DND-41 (cell line): ENCODE results near the gene FBXW8.

Experiments
- ATAC-seq: fragments of 200-7000 bp; cut with Tn5 transposase; 3 replicates; pipeline ENCODE4 v1.9.1; 2021; ENCODE audit warnings: low read depth; ENCODE audit not compliant: insufficient read depth
- DNase-seq: peaks from one replicate; pipeline ENCODE4 v3.0.0-alpha.2; 2020
- H2AFZ ChIP-seq: 2 replicates; pipeline ENCODE4 v1.6.0; 2012; ENCODE audit warnings: low read depth, low read length
- H3K27ac ChIP-seq: 2 replicates; pipeline ENCODE4 v1.5.1; 2012; ENCODE audit warnings: low read length, inconsistent platforms
- H3K27me3 ChIP-seq: fragments of 200-600 bp; sonication (generic); 2 replicates; pipeline ENCODE4 v1.6.0; 2012; ENCODE audit warnings: low read length, mild to moderate bottlenecking, inconsistent platforms; ENCODE audit not compliant: insufficient read depth, poor library complexity
- H3K36me3 ChIP-seq: 2 replicates; pipeline ENCODE4 v1.5.1; 2012; ENCODE audit warnings: low read length, inconsistent platforms; ENCODE audit not compliant: insufficient read depth
- H3K4me1 ChIP-seq: 2 replicates; pipeline ENCODE4 v1.5.1; 2012; ENCODE audit warnings: mild to moderate bottlenecking, low read length; ENCODE audit not compliant: insufficient read depth
- H3K4me2 ChIP-seq: 2 replicates; pipeline ENCODE4 v1.6.0; 2012; ENCODE audit warnings: mild to moderate bottlenecking, moderate library complexity, low read length, inconsistent platforms; ENCODE audit not compliant: insufficient read depth
- H3K4me3 ChIP-seq, 2 experiments: fragments of 200-600 bp in 1 of 2; shearing (Covaris generic) in 1 of 2; 2 replicates each; pipeline ENCODE4 v1.5.1; 2012 to 2016; ENCODE audit warnings: inconsistent platforms in 2 of 2, low read length in 2 of 2, mild to moderate bottlenecking in 2 of 2, low read depth in 1 of 2, moderate library complexity in 1 of 2
- H3K79me2 ChIP-seq: 2 replicates; pipeline ENCODE4 v1.6.0; 2012; ENCODE audit warnings: low read length, inconsistent platforms; ENCODE audit not compliant: insufficient read depth
- H3K9ac ChIP-seq: 2 replicates; pipeline ENCODE4 v1.6.0; 2012; ENCODE audit warnings: low read depth, mild to moderate bottlenecking, inconsistent platforms, low read length, moderate library complexity
- H3K9me3 ChIP-seq: 2 replicates; pipeline ENCODE4 v1.5.1; 2012; ENCODE audit warnings: low read length, moderate library complexity, mild to moderate bottlenecking, inconsistent platforms; ENCODE audit not compliant: insufficient read depth, severe bottlenecking
- H4K20me1 ChIP-seq: 2 replicates; pipeline ENCODE4 v1.6.0; 2012; ENCODE audit warnings: low read length; ENCODE audit not compliant: insufficient read depth
- CTCF ChIP-seq: IDR thresholded peaks from 2 replicates; pipeline ENCODE4 v1.5.1; 2012; ENCODE audit warnings: borderline replicate concordance, low read length, moderate library complexity, mild to moderate bottlenecking; ENCODE audit not compliant: poor library complexity, severe bottlenecking; ENCODE audit errors: extremely low read depth
- EZH2 ChIP-seq: IDR thresholded peaks from 3 replicates; pipeline ENCODE4 v1.6.1; 2012; ENCODE audit warnings: borderline replicate concordance, low read depth, mild to moderate bottlenecking, moderate library complexity, low read length, inconsistent platforms; ENCODE audit not compliant: severe bottlenecking

Gene FBXW8

GRCh38 chr12:116950628-116951325, 40.0 kb downstream of the FBXW8 start:
- H3K4me1 ChIP-seq: no peaks in the 10 kb centered on the region

GRCh38 chr12:116954710-116955381, 44.1 kb downstream of the FBXW8 start:
- H3K9me3 ChIP-seq: no peaks in the 10 kb centered on the region
- no peaks in the 10 kb centered on the region for H3K79me2 ChIP-seq
- no peaks in the 10 kb centered on the region for H3K36me3 ChIP-seq
- no peak overlapping the region for H3K9ac ChIP-seq
- H4K20me1 ChIP-seq: no peaks in the 10 kb centered on the region
- H3K4me1 ChIP-seq: no peaks in the 10 kb centered on the region
- ATAC-seq (no peak), DNase-seq (no peak)
- H2AFZ ChIP-seq: no peak overlapping the region
- H3K4me2 ChIP-seq: no peak overlapping the region
- no peaks in the 10 kb centered on the region for H3K27me3 ChIP-seq
- no peak overlapping the region for H3K27ac ChIP-seq
- TF ChIP-seq CTCF (no peak), EZH2 (no peak)
- H3K4me3 ChIP-seq: no peak overlapping the region

More at GRCh38 chr12:116950628-116951325, 40.0 kb downstream of the FBXW8 start:
- Histone ChIP-seq H3K27ac (no peak overlapping the region), H3K79me2 (no peaks in the 10 kb centered on the region), H3K4me3 (no peak overlapping the region), H3K27me3 (no peaks in the 10 kb centered on the region), H3K36me3 (peaks cover 19% of the 10 kb centered on the region), H2AFZ (no peak overlapping the region), H3K4me2 (no peak overlapping the region), H3K9ac (no peak overlapping the region), H4K20me1 (no peaks in the 10 kb centered on the region), H3K9me3 (no peaks in the 10 kb centered on the region)
- no peak for TF ChIP-seq CTCF
- TF ChIP-seq EZH2: no peak
- DNase-seq: no peak
- no peak for ATAC-seq

GRCh38 chr12:116955382-116956021, 44.8 kb downstream of the FBXW8 start:
- Histone ChIP-seq H3K4me2 (no peak overlapping the region), H4K20me1 (no peaks in the 10 kb centered on the region), H3K9me3 (no peaks in the 10 kb centered on the region), H3K4me1 (no peaks in the 10 kb centered on the region), H3K79me2 (no peaks in the 10 kb centered on the region), H3K4me3 (no peak overlapping the region), H3K36me3 (no peaks in the 10 kb centered on the region), H2AFZ (no peak overlapping the region), H3K9ac (no peak overlapping the region), H3K27me3 (no peaks in the 10 kb centered on the region), H3K27ac (no peak overlapping the region)
- peak; percentile 30 for TF ChIP-seq CTCF
- TF ChIP-seq EZH2: no peak
- DNase-seq (no peak), ATAC-seq (no peak)
